ENCODE data around the gene PMEPA1.

The PMEPA1 gene

GRCh38 chr20:57703013-57703412 lies 6.8 kb downstream of the PMEPA1 start:
- in situ Hi-C loops (cut with MboI; ENCODE audit: low sequenced_read_pairs, unreplicated experiment) = no loop called here
- TF ChIP-seq CTCF (IDR thresholded peaks at IDR 0.05; ENCODE audit: borderline replicate concordance, control extremely low read depth, extremely low read depth, insufficient read depth, missing control alignments) = no peak
- DNase-seq (ENCODE audit: low spot score) = no peak

GRCh38 chr20:57702521-57702920 lies 7.3 kb downstream of the PMEPA1 start:
- TF ChIP-seq CTCF (IDR thresholded peaks at IDR 0.05; ENCODE audit: borderline replicate concordance, control extremely low read depth, extremely low read depth, insufficient read depth, missing control alignments) = no peak
- in situ Hi-C loops (cut with MboI; ENCODE audit: low sequenced_read_pairs, unreplicated experiment) = no loop called here
- no peak for DNase-seq (ENCODE audit: low spot score)

- DNase-seq (ENCODE audit: low spot score) = no peak
- in situ Hi-C loops (cut with MboI; ENCODE audit: low sequenced_read_pairs, unreplicated experiment) = no loop called here
- no peak for TF ChIP-seq CTCF (IDR thresholded peaks at IDR 0.05; ENCODE audit: borderline replicate concordance, control extremely low read depth, extremely low read depth, insufficient read depth, missing control alignments)
Measured at GRCh38 chr20:57702091-57702490, 7.7 kb downstream of the PMEPA1 start.

GRCh38 chr20:57701651-57702050 lies 8.2 kb downstream of the PMEPA1 start:
- no peak for TF ChIP-seq CTCF (IDR thresholded peaks at IDR 0.05; ENCODE audit: borderline replicate concordance, control extremely low read depth, extremely low read depth, insufficient read depth, missing control alignments)
- in situ Hi-C loops (cut with MboI; ENCODE audit: low sequenced_read_pairs, unreplicated experiment) = no loop called here
- DNase-seq (ENCODE audit: low spot score) = no peak

GRCh38 chr20:57701090-57701489 lies 8.7 kb downstream of the PMEPA1 start:
- TF ChIP-seq CTCF (IDR thresholded peaks at IDR 0.05; ENCODE audit: borderline replicate concordance, control extremely low read depth, extremely low read depth, insufficient read depth, missing control alignments) = no peak
- in situ Hi-C loops (cut with MboI; ENCODE audit: low sequenced_read_pairs, unreplicated experiment) = no loop called here
- DNase-seq (ENCODE audit: low spot score) = no peak

- DNase-seq (ENCODE audit: low spot score) = no peak
- TF ChIP-seq CTCF (IDR thresholded peaks at IDR 0.05; ENCODE audit: borderline replicate concordance, control extremely low read depth, extremely low read depth, insufficient read depth, missing control alignments) = no peak
- in situ Hi-C loops (cut with MboI; ENCODE audit: low sequenced_read_pairs, unreplicated experiment) = no loop called here
Measured at GRCh38 chr20:57699395-57699794, 10.4 kb downstream of the PMEPA1 start.

GRCh38 chr20:57698867-57699275 lies 10.9 kb downstream of the PMEPA1 start:
- TF ChIP-seq CTCF (IDR thresholded peaks at IDR 0.05; ENCODE audit: borderline replicate concordance, control extremely low read depth, extremely low read depth, insufficient read depth, missing control alignments) = no peak
- in situ Hi-C loops (cut with MboI; ENCODE audit: low sequenced_read_pairs, unreplicated experiment) = no loop called here
- DNase-seq (ENCODE audit: low spot score) = no peak

Data from GM13976 (cell line).